Upper lobe of right lung (tissue), 1 donor: ENCODE data around the gene SCGN. TPM values are rescaled to one million over a fixed set of nuclear protein-coding genes. Genes with fewer than 3 reads are reported as not detected.

ENCODE experiments used
- ATAC-seq: fragments of 200-7000 bp; cut with Tn5 transposase; one replicate; pipeline ENCODE4 v1.9.1; 2020; ENCODE audit warnings: mild to moderate bottlenecking, moderate library complexity
- DNase-seq: peaks from one replicate; pipeline ENCODE4 v3.0.0-alpha.2; 2020
- H3K27ac ChIP-seq: fragments of 200-600 bp; one replicate; pipeline ENCODE4 v1.8.0; 2022
- H3K27me3 ChIP-seq: fragments of 200-600 bp; one replicate; pipeline ENCODE4 v1.8.0; 2022; ENCODE audit warnings: mild to moderate bottlenecking
- H3K36me3 ChIP-seq: fragments of 200-600 bp; one replicate; pipeline ENCODE4 v1.8.0; 2022
- H3K4me1 ChIP-seq: fragments of 200-600 bp; one replicate; pipeline ENCODE4 v1.8.0; 2022
- H3K4me3 ChIP-seq: fragments of 200-600 bp; one replicate; pipeline ENCODE4 v1.8.0; 2022; ENCODE audit warnings: mild to moderate bottlenecking
- H3K9me3 ChIP-seq: fragments of 200-600 bp; one replicate; pipeline ENCODE4 v1.8.0; 2022
- CTCF ChIP-seq: fragments of 200-600 bp; IDR thresholded peaks from one replicate; pipeline ENCODE4 v1.8.0; 2022; ENCODE audit warnings: antibody characterized with exemption
- intact Hi-C: fragments of 100-400 bp; cut with DNase I; formaldehyde crosslinking; loops from one replicate; pipeline ENCODE4 v1.11.0; 2022
- total RNA-seq: library from RNA; stranded (reverse); fragmentation: NEBNext Ultra II Directional; extraction: Animal tissue kit (Norgen Biotek cat#: 25700); gene quantifications from one replicate; pipeline ENCODE4 v1.2.1, GENCODE V29; 2021
- donor health status: DM: no; HTN: yes; CAD: no; lungs with severe emphysema.

The SCGN gene
- total RNA-seq, 1 donor from 2014 or later: not detected

- no peak for TF ChIP-seq CTCF
- intact Hi-C loops: no loop called here
- no peaks in the 10 kb centered on the region for H3K27me3 ChIP-seq
Observed at GRCh38 chr6:25700761-25701160, 48.7 kb downstream of the SCGN start.

GRCh38 chr6:25701807-25702206 lies 49.8 kb downstream of the SCGN start:
- Histone ChIP-seq H3K4me3 (no peak overlapping the region), H3K4me1 (no peaks in the 10 kb centered on the region), H3K27ac (no peak overlapping the region), H3K9me3 (no peaks in the 10 kb centered on the region), H3K27me3 (no peaks in the 10 kb centered on the region), H3K36me3 (no peaks in the 10 kb centered on the region)
- ATAC-seq (no peak), DNase-seq (no peak)
- TF ChIP-seq CTCF: no peak
- intact Hi-C loops: no loop called here

More at GRCh38 chr6:25700761-25701160, 48.7 kb downstream of the SCGN start:
- Histone ChIP-seq H3K4me3 (no peak overlapping the region), H3K4me1 (no peaks in the 10 kb centered on the region), H3K36me3 (no peaks in the 10 kb centered on the region), H3K27ac (no peak overlapping the region), H3K9me3 (no peaks in the 10 kb centered on the region)
- ATAC-seq (no peak), DNase-seq (no peak)

- H3K36me3 ChIP-seq: no peaks in the 10 kb centered on the region
- DNase-seq (no peak), ATAC-seq (no peak)
- H3K9me3 ChIP-seq: no peaks in the 10 kb centered on the region
- intact Hi-C loops: no loop called here
- no peak overlapping the region for H3K4me3 ChIP-seq
- H3K27ac ChIP-seq: no peak overlapping the region
- TF ChIP-seq CTCF: no peak
- no peaks in the 10 kb centered on the region for H3K4me1 ChIP-seq
- no peaks in the 10 kb centered on the region for H3K27me3 ChIP-seq
Observed at GRCh38 chr6:25703005-25703404, 51.0 kb downstream of the SCGN start.

GRCh38 chr6:25704001-25704400 lies 52.0 kb downstream of the SCGN start:
- DNase-seq (no peak), ATAC-seq (no peak)
- TF ChIP-seq CTCF: no peak
- H3K4me3 ChIP-seq: no peak overlapping the region
- H3K36me3 ChIP-seq: no peaks in the 10 kb centered on the region
- no peak overlapping the region for H3K27ac ChIP-seq
- intact Hi-C loops: no loop called here
- no peaks in the 10 kb centered on the region for H3K9me3 ChIP-seq
- no peaks in the 10 kb centered on the region for H3K4me1 ChIP-seq
- no peaks in the 10 kb centered on the region for H3K27me3 ChIP-seq

GRCh38 chr6:25706314-25707014 lies 54.4 kb downstream of the SCGN start:
- intact Hi-C loops: no loop called here
- Histone ChIP-seq H3K27me3 (no peaks in the 10 kb centered on the region), H3K9me3 (no peaks in the 10 kb centered on the region), H3K36me3 (no peaks in the 10 kb centered on the region), H3K4me1 (no peaks in the 10 kb centered on the region), H3K27ac (no peak overlapping the region), H3K4me3 (no peak overlapping the region)
- DNase-seq (peak; percentile 73), ATAC-seq (peak; percentile 52)
- no peak for TF ChIP-seq CTCF

GRCh38 chr6:25709761-25710160 lies 57.7 kb downstream of the SCGN start:
- no peak overlapping the region for H3K4me3 ChIP-seq
- ATAC-seq (no peak), DNase-seq (no peak)
- H3K9me3 ChIP-seq: no peaks in the 10 kb centered on the region
- no peak for TF ChIP-seq CTCF
- intact Hi-C loops: no loop called here
- no peak overlapping the region for H3K27ac ChIP-seq
- no peaks in the 10 kb centered on the region for H3K4me1 ChIP-seq
- H3K27me3 ChIP-seq: no peaks in the 10 kb centered on the region
- H3K36me3 ChIP-seq: no peaks in the 10 kb centered on the region
